ENCODE data around the gene STRIT1. TPM values are rescaled to one million over a fixed set of nuclear protein-coding genes. Genes with fewer than 3 reads are reported as not detected.

STRIT1 gene
- polyA plus RNA-seq, 1 donor from 2014 or later, result 1.2 TPM

GRCh38 chr3:155307183-155307582 is 13.7 kb upstream of the STRIT1 start:
- H3K9ac ChIP-seq (ENCODE audit: low read length), result no peak overlapping the region
- no peak for TF ChIP-seq CTCF (IDR thresholded peaks at IDR 0.05; ENCODE audit: poor library complexity, severe bottlenecking)

GRCh38 chr3:155304394-155304793 is 10.9 kb upstream of the STRIT1 start:
- Histone ChIP-seq H3K9me3 (ENCODE audit: low read length) (no peaks in the 10 kb centered on the region), H3K9me2 (ENCODE audit: insufficient read depth, low read length) (no peaks in the 10 kb centered on the region), H3F3A (ENCODE audit: insufficient read depth, low read length, poor library complexity, severe bottlenecking) (no peaks in the 10 kb centered on the region), H3K27me3 (ENCODE audit: insufficient read depth, low read depth, low read length) (no peaks in the 10 kb centered on the region), H2AFZ (ENCODE audit: low read depth, low read length) (no peak overlapping the region), H3K27ac (ENCODE audit: low read length) (no peak overlapping the region), H3K36me3 (ENCODE audit: insufficient read depth, low read length) (no peaks in the 10 kb centered on the region), H3K4me3 (ENCODE audit: low read length) (no peak overlapping the region), H3K79me2 (replicated peaks; ENCODE audit: insufficient read depth, low read length) (no peaks in the 10 kb centered on the region), H4K20me1 (ENCODE audit: insufficient read depth) (no peaks in the 10 kb centered on the region), H3K9ac (ENCODE audit: low read length) (no peak overlapping the region), H3K4me2 (ENCODE audit: low read length) (no peak overlapping the region)
- no peak for TF ChIP-seq REST (IDR thresholded peaks at IDR 0.05; ENCODE audit: borderline replicate concordance)
- TF ChIP-seq SMC3 (conservative IDR thresholded peaks at IDR 0.05; ENCODE audit: poor library complexity), result no peak
- TF ChIP-seq CTCF (IDR thresholded peaks at IDR 0.05; ENCODE audit: poor library complexity, severe bottlenecking), result no peak
- no peak for TF ChIP-seq EZH2 (IDR thresholded peaks at IDR 0.05; ENCODE audit: borderline replicate concordance, insufficient read depth, low read length, poor library complexity, severe bottlenecking)
- no peak for TF ChIP-seq POLR2AphosphoS5 (IDR thresholded peaks at IDR 0.05)
- no peak for TF ChIP-seq TAF1 (IDR thresholded peaks at IDR 0.05; ENCODE audit: low read depth)
- TF ChIP-seq RAD21 (conservative IDR thresholded peaks at IDR 0.05), result no peak
- TF ChIP-seq MXI1 (conservative IDR thresholded peaks at IDR 0.05; ENCODE audit: poor library complexity, severe bottlenecking), result no peak
- no peak for TF ChIP-seq EP300 (conservative IDR thresholded peaks at IDR 0.05; ENCODE audit: poor library complexity, severe bottlenecking)

More at GRCh38 chr3:155307183-155307582, 13.7 kb upstream of the STRIT1 start:
- no peaks in the 10 kb centered on the region for H3K27me3 ChIP-seq (ENCODE audit: insufficient read depth, low read depth, low read length)
- no peaks in the 10 kb centered on the region for H3K36me3 ChIP-seq (ENCODE audit: insufficient read depth, low read length)
- H3K27ac ChIP-seq (ENCODE audit: low read length), result no peak overlapping the region
- no peak overlapping the region for H3K4me3 ChIP-seq (ENCODE audit: low read length)
- no peaks in the 10 kb centered on the region for H3K9me2 ChIP-seq (ENCODE audit: insufficient read depth, low read length)
- no peaks in the 10 kb centered on the region for H3K9me3 ChIP-seq (ENCODE audit: low read length)
- H2AFZ ChIP-seq (ENCODE audit: low read depth, low read length), result no peak overlapping the region
- H4K20me1 ChIP-seq (ENCODE audit: insufficient read depth), result no peaks in the 10 kb centered on the region
- H3K79me2 ChIP-seq (replicated peaks; ENCODE audit: insufficient read depth, low read length), result no peaks in the 10 kb centered on the region
- no peak overlapping the region for H3K4me2 ChIP-seq (ENCODE audit: low read length)
- H3F3A ChIP-seq (ENCODE audit: insufficient read depth, low read length, poor library complexity, severe bottlenecking), result no peaks in the 10 kb centered on the region

Data from neural cell (in vitro differentiated cells).